ENCODE data around the gene PTDSS2.

GRCh38 chr11:501001-501682, 51.1 kb downstream of the PTDSS2 start:
- TF ChIP-seq CTCF (IDR thresholded peaks at IDR 0.05) = no peak
- TF ChIP-seq POLR2AphosphoS5 (IDR thresholded peaks at IDR 0.05) = no peak
